Liver (tissue), 9 donors: ENCODE measurements around the gene PMP22. TPM values are rescaled to one million over a fixed set of nuclear protein-coding genes. Genes with fewer than 3 reads are reported as not detected.

Source experiments
- DNase-seq: peaks from one replicate; pipeline ENCODE4 v3.0.0-alpha.2; 2017; ENCODE audit warnings: low spot score
- H3K27ac ChIP-seq, 2 donors: one replicate each; pipeline ENCODE4 v1.7.0; 2013; ENCODE audit warnings: inconsistent platforms in 2 of 2, low read length in 2 of 2, control low read depth in 1 of 2, low read depth in 1 of 2, mild to moderate bottlenecking in 1 of 2
- H3K27me3 ChIP-seq, 4 donors: one replicate each; pipeline versions ENCODE4 v1.6.1 to v1.7.0; 2013; ENCODE audit warnings: low read length in 3 of 4, inconsistent platforms in 1 of 4, mild to moderate bottlenecking in 1 of 4, moderate library complexity in 1 of 4; ENCODE audit not compliant: control insufficient read depth in 4 of 4, insufficient read depth in 4 of 4
- H3K36me3 ChIP-seq, 4 donors: one replicate each; pipeline versions ENCODE4 v1.6.1 to v1.7.0; 2013; ENCODE audit warnings: low read length in 3 of 4, mild to moderate bottlenecking in 3 of 4, low read depth in 1 of 4, moderate library complexity in 1 of 4; ENCODE audit not compliant: control insufficient read depth in 4 of 4, insufficient read depth in 3 of 4
- H3K4me1 ChIP-seq, 4 donors: one replicate each; pipeline versions ENCODE4 v1.6.1 to v1.7.0; 2013; ENCODE audit warnings: low read length in 3 of 4, mild to moderate bottlenecking in 3 of 4, moderate library complexity in 1 of 4; ENCODE audit not compliant: control insufficient read depth in 4 of 4, insufficient read depth in 4 of 4
- H3K4me3 ChIP-seq, 3 donors: one replicate each; pipeline versions ENCODE4 v1.6.1 to v1.7.0; 2013; ENCODE audit warnings: low read length in 3 of 3, control low read depth in 1 of 3, low read depth in 1 of 3, mild to moderate bottlenecking in 1 of 3
- H3K9ac ChIP-seq, 2 donors: one replicate each; pipeline ENCODE4 v1.7.0; 2013; ENCODE audit warnings: low read length in 2 of 2, mild to moderate bottlenecking in 2 of 2, moderate library complexity in 2 of 2, control low read depth in 1 of 2, low read depth in 1 of 2
- H3K9me3 ChIP-seq, 4 donors: one replicate each; pipeline versions ENCODE4 v1.6.1 to v1.7.0; 2013; ENCODE audit warnings: low read length in 3 of 4; ENCODE audit not compliant: control insufficient read depth in 4 of 4
- EGR1 ChIP-seq, 2 donors: IDR thresholded peaks; 2 replicates each; pipeline ENCODE4 v1.6.1; 2016 to 2018; ENCODE audit warnings: antibody characterized with exemption in 2 of 2, low read depth in 2 of 2
- FOXA2 ChIP-seq: IDR thresholded peaks from 2 replicates; pipeline ENCODE4 v1.6.1; 2016; ENCODE audit warnings: antibody characterized with exemption
- GABPA ChIP-seq, 2 donors: IDR thresholded peaks in 1 of 2; conservative IDR thresholded peaks in 1 of 2; 2 replicates each; pipeline ENCODE4 v1.6.1; 2016; ENCODE audit warnings: antibody characterized with exemption in 2 of 2, mild to moderate bottlenecking in 1 of 2, moderate library complexity in 1 of 2
- HNF4A ChIP-seq, 2 donors: conservative IDR thresholded peaks; 2 replicates each; pipeline ENCODE4 v1.6.1; 2016; ENCODE audit warnings: antibody characterized with exemption in 2 of 2, mild to moderate bottlenecking in 2 of 2
- JUND ChIP-seq, 2 donors: IDR thresholded peaks; 2 replicates each; pipeline ENCODE4 v1.6.1; 2016; ENCODE audit warnings: antibody characterized with exemption in 2 of 2
- NR2F2 ChIP-seq: IDR thresholded peaks from 2 replicates; pipeline ENCODE4 v1.6.1; 2016; ENCODE audit warnings: antibody characterized with exemption
- RAD21 ChIP-seq, 2 donors: IDR thresholded peaks; 2 replicates each; pipeline ENCODE4 v1.6.1; 2016; ENCODE audit warnings: antibody characterized with exemption in 2 of 2, mild to moderate bottlenecking in 2 of 2
- REST ChIP-seq: IDR thresholded peaks from 2 replicates; pipeline ENCODE4 v1.6.1; 2016; ENCODE audit warnings: antibody characterized with exemption, mild to moderate bottlenecking
- RXRA ChIP-seq, 2 donors: IDR thresholded peaks; 2 replicates each; pipeline ENCODE4 v1.6.1; 2017 to 2018; ENCODE audit warnings: antibody characterized with exemption in 2 of 2, mild to moderate bottlenecking in 1 of 2
- SP1 ChIP-seq: IDR thresholded peaks from 2 replicates; pipeline ENCODE4 v1.6.1; 2018; ENCODE audit warnings: antibody characterized with exemption, mild to moderate bottlenecking
- TAF1 ChIP-seq: conservative IDR thresholded peaks from 2 replicates; pipeline ENCODE4 v1.6.1; 2016; ENCODE audit warnings: antibody characterized with exemption, mild to moderate bottlenecking
- YY1 ChIP-seq: IDR thresholded peaks from 2 replicates; pipeline ENCODE4 v1.6.1; 2016; ENCODE audit warnings: antibody characterized with exemption, mild to moderate bottlenecking
- WGBS: extraction: QIAGEN DNeasy Blood & Tissue Kit; methylation state at CpG from one replicate; pipeline ENCODE4 v1.1.7; 2013; 5-methylcytosine and 5-hydroxymethylcytosine counted together
- polyA plus RNA-seq, 2 donors: library from polyadenylated mRNA; stranded (reverse) in 1 of 2; unstranded in 1 of 2; fragments of 200-250 nt in 1 of 2; fragments of >200 nt in 1 of 2; fragmentation: Nextera tagmentation in 1 of 2; extraction: Ambion mirVana in 1 of 2; gene quantifications; one replicate each; pipeline versions ENCODE4 v1.2.1 to v1.2.3, GENCODE V29; 2013 to 2015
- total RNA-seq, 2 donors: library from RNA; depleted of rRNA; stranded (reverse); fragments of >200 nt; gene quantifications; one replicate each; pipeline ENCODE4 v1.2.3, GENCODE V29; 2014
- TF ChIP-seq, protein P1 (sequence below): IDR thresholded peaks from 2 replicates; pipeline ENCODE4 v1.6.1; 2016; ENCODE audit warnings: antibody characterized with exemption
- TF ChIP-seq, protein P2 (sequence below): fragments of 150-350 bp; IDR thresholded peaks from 2 replicates; pipeline ENCODE4 v1.5.1; 2017; ENCODE audit warnings: improper control_type of control experiment, low read depth, low read length; ENCODE audit not compliant: missing input control
- TF ChIP-seq, protein P3 (sequence below): IDR thresholded peaks from 2 replicates; pipeline ENCODE4 v1.6.1; 2016; ENCODE audit warnings: antibody characterized with exemption
- donor health status: healthy.
- donor health status: healthy.
- donor health status: healthy.
- donor health status: healthy.
- donor health status: healthy.

Gene PMP22
- total and polyA plus RNA-seq, 4 donors = 3.2 to 9.1 (median 5.7) TPM

DNA sequence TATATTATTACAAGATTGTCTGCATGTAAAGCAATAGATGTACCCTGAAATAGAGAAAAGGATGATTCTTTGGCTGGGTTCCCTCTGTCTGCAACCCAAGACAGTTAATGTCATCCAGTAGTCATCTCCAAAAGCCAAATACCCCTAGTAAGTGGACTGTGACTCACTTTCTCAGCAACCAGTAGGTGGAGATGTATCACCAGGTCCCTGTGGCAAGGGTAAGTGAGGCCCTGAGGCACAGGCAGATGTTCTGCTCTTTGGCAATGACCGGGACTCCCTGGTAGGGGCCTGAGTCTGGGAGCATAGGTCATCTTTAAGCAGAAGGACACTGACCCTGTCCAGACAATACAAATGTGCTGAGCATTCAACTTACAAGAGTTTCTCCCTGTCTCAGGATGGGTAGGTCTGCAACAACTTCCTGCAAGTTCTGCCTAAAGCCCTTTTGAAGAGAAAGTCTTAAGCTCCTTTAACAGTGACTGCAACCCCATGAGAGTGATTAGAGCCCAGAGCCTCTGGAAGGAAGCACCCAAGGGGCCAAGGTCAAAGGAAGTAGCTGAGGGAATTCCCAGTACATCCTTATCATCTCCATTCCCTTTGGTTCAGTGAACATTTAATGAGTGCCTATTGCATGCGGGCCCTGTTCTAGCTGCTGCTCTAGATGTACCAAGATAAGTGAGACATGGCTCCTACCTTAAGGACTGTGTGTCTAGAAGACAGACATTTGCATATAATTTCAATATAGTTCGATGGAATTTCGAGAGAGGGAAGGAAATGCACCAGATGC, 31.9 kb downstream of the PMP22 start:
- no peak for TF ChIP-seq SP1
- peak; percentile 86 for TF ChIP-seq NR2F2
- TF ChIP-seq, protein P1, sequence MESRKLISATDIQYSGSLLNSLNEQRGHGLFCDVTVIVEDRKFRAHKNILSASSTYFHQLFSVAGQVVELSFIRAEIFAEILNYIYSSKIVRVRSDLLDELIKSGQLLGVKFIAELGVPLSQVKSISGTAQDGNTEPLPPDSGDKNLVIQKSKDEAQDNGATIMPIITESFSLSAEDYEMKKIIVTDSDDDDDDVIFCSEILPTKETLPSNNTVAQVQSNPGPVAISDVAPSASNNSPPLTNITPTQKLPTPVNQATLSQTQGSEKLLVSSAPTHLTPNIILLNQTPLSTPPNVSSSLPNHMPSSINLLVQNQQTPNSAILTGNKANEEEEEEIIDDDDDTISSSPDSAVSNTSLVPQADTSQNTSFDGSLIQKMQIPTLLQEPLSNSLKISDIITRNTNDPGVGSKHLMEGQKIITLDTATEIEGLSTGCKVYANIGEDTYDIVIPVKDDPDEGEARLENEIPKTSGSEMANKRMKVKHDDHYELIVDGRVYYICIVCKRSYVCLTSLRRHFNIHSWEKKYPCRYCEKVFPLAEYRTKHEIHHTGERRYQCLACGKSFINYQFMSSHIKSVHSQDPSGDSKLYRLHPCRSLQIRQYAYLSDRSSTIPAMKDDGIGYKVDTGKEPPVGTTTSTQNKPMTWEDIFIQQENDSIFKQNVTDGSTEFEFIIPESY = no peak
- peak; percentile 64 to 68 for TF ChIP-seq RAD21 (IDR thresholded peaks at IDR 0.05)
- TF ChIP-seq RXRA (IDR thresholded peaks at IDR 0.05) = no peak
- no peak for TF ChIP-seq GABPA (IDR thresholded peaks at IDR 0.05 in 1 of 2, conservative IDR thresholded peaks at IDR 0.05 in 1 of 2)
- TF ChIP-seq, protein P2, sequence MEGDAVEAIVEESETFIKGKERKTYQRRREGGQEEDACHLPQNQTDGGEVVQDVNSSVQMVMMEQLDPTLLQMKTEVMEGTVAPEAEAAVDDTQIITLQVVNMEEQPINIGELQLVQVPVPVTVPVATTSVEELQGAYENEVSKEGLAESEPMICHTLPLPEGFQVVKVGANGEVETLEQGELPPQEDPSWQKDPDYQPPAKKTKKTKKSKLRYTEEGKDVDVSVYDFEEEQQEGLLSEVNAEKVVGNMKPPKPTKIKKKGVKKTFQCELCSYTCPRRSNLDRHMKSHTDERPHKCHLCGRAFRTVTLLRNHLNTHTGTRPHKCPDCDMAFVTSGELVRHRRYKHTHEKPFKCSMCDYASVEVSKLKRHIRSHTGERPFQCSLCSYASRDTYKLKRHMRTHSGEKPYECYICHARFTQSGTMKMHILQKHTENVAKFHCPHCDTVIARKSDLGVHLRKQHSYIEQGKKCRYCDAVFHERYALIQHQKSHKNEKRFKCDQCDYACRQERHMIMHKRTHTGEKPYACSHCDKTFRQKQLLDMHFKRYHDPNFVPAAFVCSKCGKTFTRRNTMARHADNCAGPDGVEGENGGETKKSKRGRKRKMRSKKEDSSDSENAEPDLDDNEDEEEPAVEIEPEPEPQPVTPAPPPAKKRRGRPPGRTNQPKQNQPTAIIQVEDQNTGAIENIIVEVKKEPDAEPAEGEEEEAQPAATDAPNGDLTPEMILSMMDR = peak; percentile 18
- no peak for TF ChIP-seq JUND (IDR thresholded peaks at IDR 0.05)
- TF ChIP-seq, protein P3, sequence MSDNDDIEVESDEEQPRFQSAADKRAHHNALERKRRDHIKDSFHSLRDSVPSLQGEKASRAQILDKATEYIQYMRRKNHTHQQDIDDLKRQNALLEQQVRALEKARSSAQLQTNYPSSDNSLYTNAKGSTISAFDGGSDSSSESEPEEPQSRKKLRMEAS = no peak
- no peak for TF ChIP-seq FOXA2
- Histone ChIP-seq H3K4me1 (peaks cover 0 to 5% (median 2%) of the 10 kb centered on the region in 4 donors), H3K27me3 (no peaks in the 10 kb centered on the region), H3K9me3 (no peaks in the 10 kb centered on the region), H3K36me3 (no peaks in the 10 kb centered on the region), H3K9ac (no peak overlapping the region), H3K4me3 (no peak overlapping the region), H3K27ac (no peak overlapping the region)
- DNase-seq = no peak
- 60% methylated on average over 4 of the region's 4 CpGs for WGBS

DNA sequence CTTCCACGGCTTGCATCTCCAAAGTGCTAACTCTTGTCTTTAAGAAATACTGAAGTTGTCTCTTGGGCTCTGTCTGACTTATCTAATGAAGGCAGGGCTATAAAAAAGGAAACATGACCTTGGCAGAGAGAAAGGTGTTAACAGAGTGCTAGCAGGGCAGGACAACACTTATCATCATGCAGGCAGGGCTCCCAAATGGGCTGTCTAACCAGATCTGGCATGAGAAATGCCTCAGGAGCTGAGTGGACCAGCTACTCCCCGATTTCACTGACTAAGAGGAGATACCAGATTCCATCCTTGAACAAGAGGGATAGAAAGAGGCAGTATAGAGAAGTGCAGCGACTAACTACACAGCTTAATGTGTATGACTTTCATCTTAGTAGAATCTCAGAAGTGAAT, 32.6 kb downstream of the PMP22 start:
- TF ChIP-seq HNF4A (conservative IDR thresholded peaks at IDR 0.05) (no peak), TAF1 (no peak)
- TF ChIP-seq, protein P3 = no peak
- WGBS = 83% methylated on average over 3 of the region's 3 CpGs
- Histone ChIP-seq H3K4me1 (peaks cover 0 to 5% (median 2%) of the 10 kb centered on the region in 4 donors), H3K27ac (no peak overlapping the region), H3K36me3 (no peaks in the 10 kb centered on the region), H3K9ac (no peak overlapping the region), H3K4me3 (no peak overlapping the region), H3K9me3 (no peaks in the 10 kb centered on the region), H3K27me3 (no peaks in the 10 kb centered on the region)
- DNase-seq = no peak

GRCh38 chr17:15231851-15232516, 33.1 kb downstream of the PMP22 start:
- H3K27ac ChIP-seq = no peak overlapping the region
- H3K4me3 ChIP-seq = no peak overlapping the region
- H3K27me3 ChIP-seq = no peaks in the 10 kb centered on the region
- H3K4me1 ChIP-seq = peaks cover 0 to 3% (median under 1%) of the 10 kb centered on the region in 4 donors
- no peak overlapping the region for H3K9ac ChIP-seq
- no peaks in the 10 kb centered on the region for H3K9me3 ChIP-seq
- 96% methylated on average over 12 of the region's 12 CpGs for WGBS
- DNase-seq = no peak
- no peaks in the 10 kb centered on the region for H3K36me3 ChIP-seq
- TF ChIP-seq, protein P2 = no peak
- TF ChIP-seq GABPA (IDR thresholded peaks at IDR 0.05 in 1 of 2, conservative IDR thresholded peaks at IDR 0.05 in 1 of 2) = no peak
- no peak for TF ChIP-seq YY1
- TF ChIP-seq NR2F2 = no peak
- no peak for TF ChIP-seq SP1
- TF ChIP-seq FOXA2 = no peak
- TF ChIP-seq TAF1 = no peak
- no peak for TF ChIP-seq EGR1 (IDR thresholded peaks at IDR 0.05; ENCODE audit: low read depth in 2 of 2)
- TF ChIP-seq REST = no peak
- TF ChIP-seq RXRA (IDR thresholded peaks at IDR 0.05) = no peak
